Spleen (tissue), 11 donors: ENCODE data around the gene RNF13. TPM values are rescaled to one million over a fixed set of nuclear protein-coding genes. Genes with fewer than 3 reads are reported as not detected.
"Not testable (repeated sequence)": the region's sequence is repeated elsewhere in the genome, so short reads cannot be mapped to it uniquely, and the experiment has no call there.

Experiments used
- DNase-seq: peaks from one replicate; pipeline ENCODE4 v3.0.0-alpha.2; 2020
- H3K27ac ChIP-seq, 8 donors: fragments of 200-600 bp; sonication (generic) in 7 of 8; 1 replicate in 4 of 8; 2 replicates in 4 of 8; pipeline versions ENCODE4 v1.5.0 to v1.8.0; 2016 to 2021; ENCODE audit warnings: inconsistent platforms in 4 of 8, mild to moderate bottlenecking in 4 of 8, moderate library complexity in 1 of 8
- H3K27me3 ChIP-seq, 7 donors: fragments of 200-600 bp; sonication (generic) in 6 of 7; replicated peaks in 1 of 7; 1 replicate in 4 of 7; 2 replicates in 3 of 7; pipeline versions ENCODE4 v1.5.0 to v1.8.0; 2016 to 2021; ENCODE audit warnings: inconsistent platforms in 3 of 7, mild to moderate bottlenecking in 1 of 7
- H3K36me3 ChIP-seq, 6 donors: fragments of 200-600 bp; sonication (generic) in 5 of 6; 1 replicate in 4 of 6; 2 replicates in 2 of 6; pipeline versions ENCODE4 v1.5.0 to v1.8.0; 2016 to 2021; ENCODE audit warnings: inconsistent platforms in 2 of 6
- H3K4me1 ChIP-seq, 6 donors: fragments of 200-600 bp; sonication (generic) in 5 of 6; 1 replicate in 3 of 6; 2 replicates in 3 of 6; pipeline versions ENCODE4 v1.5.0 to v1.8.0; 2016 to 2021; ENCODE audit warnings: inconsistent platforms in 3 of 6
- H3K4me3 ChIP-seq, 8 donors: fragments of 200-600 bp; sonication (generic) in 7 of 8; 1 replicate in 4 of 8; 2 replicates in 4 of 8; pipeline versions ENCODE4 v1.5.0 to v1.8.0; 2016 to 2021; ENCODE audit warnings: inconsistent platforms in 4 of 8, mild to moderate bottlenecking in 4 of 8, moderate library complexity in 2 of 8
- H3K9me3 ChIP-seq, 8 donors: fragments of 200-600 bp; sonication (generic) in 7 of 8; 1 replicate in 4 of 8; 2 replicates in 4 of 8; pipeline versions ENCODE4 v1.5.0 to v1.8.0; 2016 to 2021; ENCODE audit warnings: inconsistent platforms in 4 of 8
- CTCF ChIP-seq, 11 experiments: fragments of 200-600 bp in 7 of 11; fragments of 450-650 bp in 4 of 11; sonication (generic) in 4 of 11; IDR thresholded peaks in 8 of 11; conservative IDR thresholded peaks in 3 of 11; 1 replicate in 7 of 11; 2 replicates in 4 of 11; pipeline versions ENCODE4 v1.4.0 to v1.8.0; 2016 to 2021; ENCODE audit warnings: antibody characterized with exemption in 11 of 11, inconsistent platforms in 4 of 11, mild to moderate bottlenecking in 1 of 11
- POLR2A ChIP-seq, 3 donors: fragments of 450-650 bp; IDR thresholded peaks; one replicate each; pipeline ENCODE4 v1.5.1; 2017; ENCODE audit warnings: antibody characterized with exemption in 3 of 3, mild to moderate bottlenecking in 1 of 3
- POLR2AphosphoS5 ChIP-seq, 3 donors: sonication (generic); formaldehyde crosslinking; IDR thresholded peaks; one replicate each; pipeline ENCODE4 v1.5.1; 2017; ENCODE audit warnings: antibody characterized with exemption in 3 of 3
- WGBS, 5 donors: extraction: QIAGEN DNeasy Blood & Tissue Kit in 3 of 5; methylation state at CpG; one replicate each; pipeline versions ENCODE4 v1.1.5 to v1.1.7; 2013 to 2018; 5-methylcytosine and 5-hydroxymethylcytosine counted together
- intact Hi-C: fragments of 100-400 bp; cut with DNase I; formaldehyde crosslinking; loops from one replicate; pipeline ENCODE4 v1.15.0; 2023; ENCODE audit warnings: low total_unique reads
- polyA plus RNA-seq, 3 donors: library from polyadenylated mRNA; stranded (reverse); fragments of 200-250 nt; gene quantifications; one replicate each; pipeline ENCODE4 v1.2.1, GENCODE V29; 2013
- total RNA-seq, 7 donors: library from RNA; depleted of rRNA in 3 of 7; stranded (reverse); fragments of >200 nt in 3 of 7; fragmentation: NEBNext Ultra II Directional in 4 of 7; extraction: Animal tissue kit (Norgen Biotek cat#: 25700) in 4 of 7; gene quantifications; one replicate each; pipeline versions ENCODE4 v1.1.0 to v1.2.1, GENCODE V29; 2016 to 2021
- donor health status: healthy with polysubstance abuse.
- donor health status: DM: no; HTN: no; CAD: no; lungs with moderate emphysema.
- donor health status: DM: no; HTN: no; CAD: no.
- donor health status: Bipolar disorder and iron deficiency.
- donor health status: healthy.
- donor health status: DM: no; HTN: no; CAD: no.
- donor health status: DM: yes; HTN: yes; CAD: no.

RNF13 gene
- total and polyA plus RNA-seq, 10 donors, result 30.7 to 137 (median 111) TPM

GRCh38 chr3:149933858-149934257, 120.8 kb downstream of the RNF13 start:
- H3K4me1 ChIP-seq, result peaks cover 0 to 26% (median 5%) of the 10 kb centered on the region in 6 donors

GRCh38 chr3:149934524-149934923, 121.5 kb downstream of the RNF13 start:
- Histone ChIP-seq H3K4me1 (peaks cover 0 to 26% (median 5%) of the 10 kb centered on the region in 6 donors), H3K9me3 (peaks cover 0 to 9% (median 6%) of the 10 kb centered on the region in 8 donors), H3K4me3 (no peak overlapping the region), H3K27me3 (no peaks in the 10 kb centered on the region), H3K36me3 (peaks cover 0 to 49% (median 12%) of the 10 kb centered on the region in 6 donors), H3K27ac (no peak overlapping the region)
- intact Hi-C loops, result no loop called here
- DNase-seq, result no peak
- TF ChIP-seq POLR2AphosphoS5 (IDR thresholded peaks at IDR 0.05) (no peak), CTCF (IDR thresholded peaks at IDR 0.05 in 8 of 11, conservative IDR thresholded peaks at IDR 0.05 in 3 of 11) (no peak), POLR2A (IDR thresholded peaks at IDR 0.05) (no peak)

More at GRCh38 chr3:149933858-149934257, 120.8 kb downstream of the RNF13 start:
- no peak for TF ChIP-seq CTCF (IDR thresholded peaks at IDR 0.05 in 8 of 11, conservative IDR thresholded peaks at IDR 0.05 in 3 of 11)
- no peak for TF ChIP-seq POLR2A (IDR thresholded peaks at IDR 0.05)
- TF ChIP-seq POLR2AphosphoS5 (IDR thresholded peaks at IDR 0.05), result no peak
- Histone ChIP-seq H3K9me3 (peaks cover 0 to 9% (median 6%) of the 10 kb centered on the region in 8 donors), H3K4me3 (no peak overlapping the region), H3K27ac (no peak overlapping the region), H3K36me3 (peaks cover 0 to 49% (median 12%) of the 10 kb centered on the region in 6 donors), H3K27me3 (no peaks in the 10 kb centered on the region)
- intact Hi-C loops, result no loop called here
- no peak for DNase-seq

- Histone ChIP-seq H3K36me3 (peaks cover 0 to 50% (median 10%) of the 10 kb centered on the region in 6 donors), H3K27me3 (no peaks in the 10 kb centered on the region), H3K4me3 (no peak overlapping the region), H3K9me3 (peaks cover 0 to 9% (median 6%) of the 10 kb centered on the region in 8 donors), H3K4me1 (peaks cover 0 to 26% (median 6%) of the 10 kb centered on the region in 6 donors), H3K27ac (no peak overlapping the region)
- DNase-seq, result no peak
- TF ChIP-seq POLR2A (IDR thresholded peaks at IDR 0.05) (no peak), POLR2AphosphoS5 (IDR thresholded peaks at IDR 0.05) (peak in 1 of 3 donors; percentile 30), CTCF (IDR thresholded peaks at IDR 0.05 in 8 of 11, conservative IDR thresholded peaks at IDR 0.05 in 3 of 11) (peak in 10 of 11 experiments; percentile 43 to 75 (median 62))
- 55 to 68% (median 58%) methylated on average over 7 of the region's 7 CpGs for WGBS, 5 donors
- intact Hi-C loops, result no loop called here
These were observed 123.8 kb downstream of the RNF13 start for GRCh38 chr3:149936812-149937230.

- H3K27ac ChIP-seq, intact Hi-C loops, H3K4me3 ChIP-seq, H3K9me3 ChIP-seq, H3K27me3 ChIP-seq, DNase-seq: not testable (repeated sequence)
- 92 to 97% (median 95%) methylated on average over 3 of the region's 3 CpGs for WGBS, 5 donors
- Histone ChIP-seq H3K4me1 (peaks cover 0 to 26% (median 6%) of the 10 kb centered on the region in 6 donors), H3K36me3 (peaks cover 0 to 45% (median 6%) of the 10 kb centered on the region in 6 donors)
These were observed 125.5 kb downstream of the RNF13 start for GRCh38 chr3:149938392-149939055.
